Stimulated activated CD4-positive, alpha-beta T cell treated with anti-CD3 and anti-CD28 coated beads, Interleukin-12 subunit alpha, Interleukin-12 subunit beta, amount 100 ng/mL, for 4 hours (primary cell): ENCODE data around the gene DDX5.
"Not testable (repeated sequence)": the region's sequence is repeated elsewhere in the genome, so short reads cannot be mapped to it uniquely, and the experiment has no call there.

Experiments
- DNase-seq: peaks from one replicate; pipeline ENCODE4 v3.0.0-alpha.2; 2020

DDX5 gene

GRCh38 chr17:64506576-64507412 is 705 bp upstream of the DDX5 start, which contains the start of gene CEP95:
Gene CEP95, plus strand, starts transcription at chr17:64506977. Its CDS starts 121 bp downstream, at chr17:64507098.
- peak; percentile 90 for DNase-seq

- peak; percentile 77 for DNase-seq
Measured at GRCh38 chr17:64505340-64506200, 519 bp downstream of the DDX5 start.

GRCh38 chr17:64504769-64505339 is 1.2 kb downstream of the DDX5 start:
- DNase-seq = no peak

GRCh38 chr17:64503821-64504768 is 2.0 kb downstream of the DDX5 start:
- no peak for DNase-seq

GRCh38 chr17:64503341-64503740 is 2.7 kb downstream of the DDX5 start:
- no peak for DNase-seq

GRCh38 chr17:64502809-64503208 is 3.3 kb downstream of the DDX5 start:
- DNase-seq = no peak

GRCh38 chr17:64502021-64502420 is 4.1 kb downstream of the DDX5 start:
- no peak for DNase-seq

GRCh38 chr17:64500862-64501765 is 5.0 kb downstream of the DDX5 start:
- no peak for DNase-seq

- DNase-seq = no peak
Measured at GRCh38 chr17:64500487-64500859, 5.6 kb downstream of the DDX5 start.

GRCh38 chr17:64499805-64500486 is 6.1 kb downstream of the DDX5 start:
- no peak for DNase-seq

- DNase-seq = no peak
Measured at GRCh38 chr17:64498308-64499203, 7.5 kb downstream of the DDX5 start.

- DNase-seq = no peak
Measured at GRCh38 chr17:64497565-64498035, 8.5 kb downstream of the DDX5 start.

GRCh38 chr17:64496786-64497564 is 9.1 kb downstream of the DDX5 start, which contains the start of gene POLG2:
Gene POLG2, minus strand, starts transcription at chr17:64497054. Its CDS starts 86 bp downstream, at chr17:64496968.
- peak; percentile 94 for DNase-seq

GRCh38 chr17:64496348-64496785 is 9.7 kb downstream of the DDX5 start:
- DNase-seq = no peak

- not testable (repeated sequence) for DNase-seq
Measured at GRCh38 chr17:64495300-64495699, 10.8 kb downstream of the DDX5 start.

GRCh38 chr17:64494121-64494520 is 12.0 kb downstream of the DDX5 start:
- no peak for DNase-seq

GRCh38 chr17:64492481-64493109 is 13.5 kb downstream of the DDX5 start:
- no peak for DNase-seq

GRCh38 chr17:64491994-64492393 is 14.1 kb downstream of the DDX5 start:
- DNase-seq = no peak
